ENCODE measurements around the gene SKI.
"Not testable (repeated sequence)": the region's sequence is repeated elsewhere in the genome, so short reads cannot be mapped to it uniquely, and the experiment has no call there.

The SKI gene

DNA sequence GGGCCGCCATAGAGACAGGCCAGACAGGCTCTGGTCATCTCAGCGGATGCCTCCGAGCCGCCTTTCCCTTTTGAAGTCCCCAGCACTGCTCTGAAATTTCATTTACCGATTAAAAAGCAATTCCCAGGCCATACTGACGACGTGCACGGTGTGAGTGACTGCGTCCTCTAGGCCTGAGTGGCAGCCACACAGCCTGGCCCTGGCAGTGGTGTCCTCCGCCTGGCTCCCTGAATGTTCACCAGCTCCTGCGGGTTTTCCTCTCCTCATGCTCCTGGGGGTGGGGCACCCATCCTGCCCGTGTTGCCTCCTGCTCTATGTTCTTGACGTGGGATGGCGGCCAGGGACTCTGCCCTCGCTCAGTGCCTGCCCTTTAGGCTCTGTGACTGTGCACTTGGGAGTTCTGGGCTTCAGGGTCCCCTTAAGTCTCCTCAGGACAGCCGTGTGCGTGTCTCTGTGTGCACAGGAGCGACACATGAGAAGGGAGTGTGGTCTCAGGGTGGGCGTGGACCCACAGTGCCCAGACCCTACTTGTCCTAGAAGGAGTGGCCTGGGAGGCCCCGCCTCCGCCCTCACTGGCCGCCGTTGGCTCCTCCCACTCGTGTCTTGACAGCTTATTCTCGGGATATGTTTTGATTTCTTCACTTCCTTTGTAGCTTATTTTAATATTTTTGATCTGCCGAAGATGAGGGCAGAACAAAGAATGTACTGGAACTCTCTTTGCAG is 3.6 kb downstream of the SKI start:
- DNase-seq, result no peak

DNA sequence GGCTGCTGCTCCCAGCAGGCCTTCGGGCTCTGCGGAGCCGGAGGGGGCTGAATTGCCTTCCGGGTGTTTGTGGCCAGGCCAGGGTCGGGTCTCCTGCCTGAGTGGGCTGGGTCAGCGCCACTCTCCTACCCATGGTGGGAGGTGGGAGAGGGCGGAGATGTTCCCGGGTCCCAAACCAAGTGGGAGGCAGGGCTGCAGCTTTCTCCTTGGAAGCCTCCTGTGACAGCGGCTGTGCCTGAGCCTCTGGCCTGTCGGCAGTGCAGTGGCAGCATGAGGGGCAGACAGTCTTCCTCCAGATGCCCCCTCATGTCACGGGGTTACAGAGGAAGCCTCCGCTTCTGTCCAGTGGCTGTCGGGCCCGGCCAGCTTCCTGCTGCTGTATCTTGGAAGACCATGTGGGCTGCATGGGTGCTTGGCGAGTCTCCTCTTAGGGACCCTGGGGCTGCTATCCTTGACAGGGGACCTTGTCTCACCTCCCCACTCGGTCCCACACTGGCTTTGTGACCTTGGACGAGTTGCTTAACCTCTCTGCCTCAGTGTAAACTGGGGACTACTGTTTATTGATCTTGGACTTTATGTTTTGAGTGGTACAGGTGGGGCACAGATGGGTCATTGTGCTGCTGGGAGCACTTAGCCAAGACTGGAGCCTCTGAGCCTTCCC is 4.3 kb downstream of the SKI start:
- no peak for DNase-seq

DNA sequence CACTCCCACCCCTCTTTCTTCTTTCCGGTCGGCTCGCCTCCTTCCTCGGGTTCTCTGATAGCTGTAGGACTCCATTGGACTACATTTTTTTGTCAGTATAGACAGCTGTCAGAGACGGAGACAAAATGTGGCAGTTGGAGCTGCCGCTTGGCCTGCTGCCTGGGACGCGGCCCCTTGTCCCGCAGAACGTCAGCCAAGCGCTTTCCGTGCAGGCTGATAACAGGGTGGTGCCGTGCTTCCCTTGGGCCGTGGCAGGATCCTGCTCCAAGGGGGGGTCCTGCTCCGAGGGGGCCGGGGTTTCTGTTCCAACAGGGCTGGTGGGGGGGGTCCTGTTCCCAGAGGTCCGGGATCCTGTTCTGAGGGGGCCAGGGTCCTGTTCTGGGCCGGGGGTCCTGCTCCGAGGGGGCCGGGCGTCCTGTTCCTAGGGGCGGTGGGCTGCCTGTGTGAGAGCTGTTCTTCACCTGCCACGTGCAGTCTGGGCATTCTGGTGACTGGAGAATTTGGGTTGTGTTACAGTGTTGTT is 4.9 kb downstream of the SKI start:
- peak; percentile 76 for DNase-seq

DNA sequence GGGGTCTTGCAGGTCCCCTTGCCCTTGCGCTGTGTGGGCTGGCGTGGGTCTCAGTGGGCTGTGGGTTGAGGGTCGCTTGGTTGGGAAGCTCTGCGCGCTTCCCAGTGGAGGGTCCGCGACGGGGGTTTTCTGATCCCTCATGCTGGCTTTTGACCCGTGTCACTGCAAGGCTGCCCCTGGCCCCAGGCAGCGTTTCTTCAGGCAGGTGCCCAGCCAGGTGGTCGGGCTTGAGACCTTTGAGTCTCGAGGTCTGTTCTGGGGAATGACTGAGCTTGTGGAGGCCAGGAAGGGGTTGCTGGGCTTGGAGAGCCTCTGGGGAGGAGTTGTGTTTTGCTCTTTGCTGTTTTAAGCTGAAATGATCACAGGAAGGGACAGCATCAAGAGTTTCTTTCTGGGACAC is 5.3 kb downstream of the SKI start:
- no peak for DNase-seq

DNA sequence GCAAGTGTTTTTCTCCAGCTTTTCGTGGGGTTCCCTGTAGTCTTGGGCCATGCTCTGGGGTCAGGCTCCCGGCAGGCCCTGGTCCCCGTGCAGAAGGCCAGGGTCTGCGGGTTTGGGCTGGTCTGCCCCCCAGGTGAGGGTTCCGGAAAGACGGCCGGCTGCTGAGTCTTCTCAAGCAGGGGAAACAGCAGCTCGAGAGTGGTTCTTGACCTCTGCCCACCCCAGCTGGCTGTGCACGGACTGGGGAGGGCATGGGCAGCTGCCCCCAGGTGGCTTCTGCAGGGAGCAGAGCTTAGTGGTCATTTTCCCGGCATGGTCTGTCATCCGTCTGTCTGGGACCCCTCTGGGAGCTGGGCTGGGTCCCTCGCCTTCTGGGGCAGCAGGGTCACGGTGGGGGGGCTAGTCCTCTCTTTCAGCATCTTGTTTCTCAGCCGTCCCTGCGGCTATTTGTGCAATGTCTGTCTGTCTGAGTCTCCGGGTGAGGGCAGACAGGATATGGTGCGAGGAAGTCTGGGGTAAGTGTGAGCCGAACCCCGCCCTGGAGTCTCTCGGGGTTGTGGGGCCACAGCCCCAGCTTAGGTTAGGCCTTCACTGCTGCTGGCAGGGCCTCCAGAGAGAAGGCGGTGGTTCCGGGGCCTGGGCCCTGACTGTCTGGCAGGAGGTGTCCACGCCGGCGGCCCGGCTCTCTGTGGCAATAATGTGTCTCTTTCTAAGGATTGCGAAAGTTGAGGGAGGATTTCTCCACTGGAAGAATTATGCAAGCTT is 6.1 kb downstream of the SKI start:
- no peak for DNase-seq

DNA sequence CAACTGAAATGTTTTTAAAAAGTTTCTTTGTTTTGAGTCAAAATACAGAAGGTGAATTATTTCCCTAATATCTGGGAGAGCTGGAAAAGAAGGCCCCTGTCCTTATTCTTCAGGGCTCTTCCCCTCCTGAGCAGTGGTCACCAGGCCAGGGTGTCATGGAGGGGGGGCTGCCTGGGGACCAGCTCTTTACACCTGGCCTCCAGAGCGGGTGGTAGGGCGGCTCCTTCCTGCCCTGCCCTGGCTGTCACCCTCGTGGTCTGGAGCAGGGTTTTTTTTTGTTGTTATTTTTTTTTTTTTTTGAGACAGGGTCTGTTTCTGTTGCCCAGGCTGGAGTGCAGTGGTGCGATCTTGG is 6.6 kb downstream of the SKI start:
- no peak for DNase-seq

DNA sequence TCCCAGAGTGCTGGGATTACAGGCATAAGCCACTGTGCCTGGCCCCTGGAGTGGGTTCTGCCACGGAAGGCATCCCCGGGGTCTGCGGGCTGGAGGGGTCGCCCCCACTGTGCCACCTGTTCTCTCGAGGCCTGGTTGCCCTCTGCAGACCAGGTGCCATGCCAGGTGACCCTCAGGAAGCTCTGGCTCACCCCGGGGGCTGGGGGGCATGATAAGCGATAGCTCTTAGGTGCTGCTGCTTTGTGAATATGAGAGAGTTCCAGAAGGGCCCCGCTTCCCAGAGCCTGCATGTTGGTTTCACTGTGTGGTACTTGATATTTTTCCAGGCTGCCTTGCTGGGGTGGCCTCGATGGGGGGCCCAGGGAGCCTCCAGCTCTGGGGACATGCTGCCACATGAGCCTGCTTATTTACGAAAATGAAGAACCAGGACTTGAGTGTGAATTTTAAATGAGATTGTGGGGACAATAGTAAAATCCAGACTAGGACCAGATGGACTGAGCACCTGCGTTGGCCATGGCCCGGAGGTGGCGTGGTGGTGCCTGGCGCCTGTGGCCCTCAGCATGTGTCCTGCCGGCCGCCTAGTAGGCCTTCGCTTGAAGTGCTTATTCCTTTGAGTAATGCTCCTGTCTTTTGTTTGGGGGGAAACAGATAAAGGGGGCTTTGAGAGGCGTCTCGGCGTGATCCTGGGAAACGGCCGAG is 7.3 kb downstream of the SKI start:
- DNase-seq, result no peak

DNA sequence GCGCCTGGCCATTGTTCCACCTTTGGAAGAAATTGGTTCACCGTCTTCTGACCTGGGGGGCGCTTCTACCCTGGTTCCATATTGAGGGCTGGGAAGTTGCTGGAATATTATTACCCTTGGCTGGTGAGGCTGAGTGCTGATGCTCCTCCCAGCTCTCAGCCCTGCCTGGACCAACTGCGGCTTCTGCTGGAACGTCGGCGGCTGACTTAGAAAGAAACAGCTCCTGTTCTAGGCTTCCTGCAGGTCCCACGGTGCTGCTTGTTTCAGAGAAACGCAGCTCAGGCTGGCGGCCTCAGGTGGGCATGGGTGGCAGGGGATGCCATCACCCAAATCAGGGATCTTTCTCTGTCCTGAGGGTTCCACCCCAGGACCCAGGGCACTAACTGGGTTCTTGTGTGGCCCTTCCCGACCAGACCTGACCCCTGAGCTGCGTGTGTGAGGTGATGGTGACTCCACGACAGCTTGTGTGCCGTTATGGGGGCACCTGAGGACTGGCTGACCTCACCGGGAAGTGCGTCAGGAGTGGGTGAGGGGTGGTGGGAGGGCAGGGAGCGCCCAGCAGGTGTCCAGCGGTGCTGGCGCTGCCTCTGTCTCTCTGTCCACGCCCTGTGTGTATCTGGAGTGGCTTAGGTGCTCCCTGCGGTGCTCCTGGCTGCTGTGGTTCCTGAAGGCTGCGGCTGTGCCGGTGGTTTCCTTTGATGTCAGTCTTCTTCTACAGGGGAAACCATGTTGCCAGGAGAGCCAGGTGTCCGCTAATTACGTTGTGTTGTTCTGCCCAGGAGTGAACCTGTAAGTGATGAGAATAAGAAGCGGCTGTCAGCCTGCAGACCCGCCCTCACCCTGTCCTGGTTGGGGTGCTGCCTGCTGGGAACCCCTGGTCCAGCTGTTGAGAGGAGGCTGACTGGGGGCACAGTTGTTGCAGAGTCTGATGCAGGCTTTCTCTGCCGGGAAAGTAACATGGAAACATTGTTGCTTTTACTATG is 8.9 kb downstream of the SKI start:
- peak; percentile 38 for DNase-seq

DNA sequence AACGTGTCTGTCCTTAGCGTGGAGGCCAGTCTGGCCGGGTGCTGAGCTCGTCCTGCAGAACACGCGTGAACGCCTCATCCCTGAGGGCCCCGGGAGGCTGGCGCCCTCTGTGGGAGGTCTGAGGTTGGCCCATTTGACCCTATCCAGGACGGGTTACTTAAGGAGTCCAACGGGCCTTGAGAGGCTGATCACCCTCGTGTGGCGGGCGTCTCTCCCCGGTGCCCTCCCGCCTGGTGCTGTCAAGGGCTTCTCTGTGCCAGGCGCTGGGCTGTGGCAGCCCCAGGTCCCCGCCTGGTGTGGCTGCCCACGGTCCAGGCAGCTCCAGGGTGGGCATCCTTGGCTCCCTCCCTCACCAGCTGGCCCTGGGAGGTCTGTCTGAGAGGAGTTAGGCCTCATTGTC is 9.7 kb downstream of the SKI start:
- no peak for DNase-seq

DNA sequence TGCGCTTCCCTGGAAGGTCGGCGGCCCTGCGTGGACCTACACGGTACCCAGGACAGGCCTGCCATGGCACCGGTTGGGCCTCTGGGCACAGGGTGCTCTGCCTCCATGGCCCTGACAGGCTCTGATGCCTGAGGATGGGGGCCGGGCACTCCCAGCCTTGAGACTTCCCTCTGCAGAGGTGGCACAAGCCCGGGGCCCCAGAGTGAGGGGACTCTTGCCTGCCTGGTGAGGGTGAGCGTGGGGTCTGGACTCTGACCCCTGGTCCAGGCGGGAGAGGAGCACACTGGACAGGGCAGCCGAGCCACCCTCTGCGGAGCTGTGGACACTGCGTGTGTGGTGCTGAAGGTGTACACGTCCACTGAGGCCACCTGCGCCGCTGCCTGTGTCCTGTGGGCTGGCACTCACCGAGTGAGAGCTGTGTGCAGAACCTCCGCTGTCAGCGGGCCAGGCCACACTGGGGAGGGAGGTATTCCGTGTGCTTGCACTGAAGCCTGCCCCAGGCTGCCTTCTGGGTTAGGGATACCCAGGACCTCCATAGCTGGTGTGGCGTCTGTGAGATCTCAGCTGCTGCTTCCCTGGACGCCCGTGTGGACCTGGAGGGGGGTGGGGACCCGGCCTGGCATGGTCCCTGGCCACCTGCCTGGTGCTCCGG is 10.4 kb downstream of the SKI start:
- no peak for DNase-seq

DNA sequence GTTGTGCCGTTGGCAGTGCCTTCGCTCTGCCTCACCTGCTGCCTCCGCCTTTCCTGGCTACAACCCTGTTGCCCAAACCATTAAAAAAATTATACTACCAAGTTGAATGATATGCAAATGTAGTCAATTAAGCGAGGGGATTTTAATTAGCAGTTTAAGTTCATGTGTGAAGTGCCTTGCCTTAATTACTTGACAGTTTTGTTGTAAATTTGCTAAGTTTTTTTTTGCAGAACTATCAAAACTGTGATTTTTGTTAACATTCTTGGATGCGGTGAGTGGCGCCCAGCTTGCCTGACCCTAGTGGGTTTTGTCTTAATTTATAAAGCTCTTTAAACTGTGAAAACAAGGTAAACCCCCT is 10.9 kb downstream of the SKI start:
- DNase-seq, result no peak

DNA sequence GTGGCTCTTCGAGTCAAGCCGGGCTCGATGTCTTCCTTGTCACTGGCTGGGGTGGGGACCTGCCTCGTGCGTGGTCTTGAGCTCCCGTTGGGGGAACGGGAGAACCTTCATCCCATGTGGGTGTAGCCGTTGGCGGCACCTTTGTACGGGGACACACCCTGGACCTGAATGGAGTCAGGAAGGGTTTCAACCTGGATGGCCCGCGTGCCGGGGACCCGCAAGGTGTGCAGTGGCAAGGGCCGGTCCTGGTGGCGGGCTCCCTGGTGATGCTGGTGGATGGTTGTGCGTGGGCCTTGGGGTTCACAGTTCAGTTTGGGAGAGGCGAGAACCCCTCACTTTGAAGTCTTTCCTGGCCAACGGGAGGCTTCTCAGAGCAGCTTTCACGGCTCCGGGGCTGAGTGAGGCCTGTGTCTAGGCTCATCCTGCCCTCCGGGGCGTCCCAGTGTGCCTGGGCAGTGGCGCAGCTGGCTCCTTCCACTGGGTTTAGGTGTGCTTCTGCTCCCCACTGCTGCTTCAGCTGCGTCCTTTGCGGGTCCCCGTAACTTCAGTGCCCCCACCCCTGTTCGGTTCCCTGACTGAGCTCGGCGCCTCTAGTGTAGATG is 11.4 kb downstream of the SKI start:
- DNase-seq, result no peak

DNA sequence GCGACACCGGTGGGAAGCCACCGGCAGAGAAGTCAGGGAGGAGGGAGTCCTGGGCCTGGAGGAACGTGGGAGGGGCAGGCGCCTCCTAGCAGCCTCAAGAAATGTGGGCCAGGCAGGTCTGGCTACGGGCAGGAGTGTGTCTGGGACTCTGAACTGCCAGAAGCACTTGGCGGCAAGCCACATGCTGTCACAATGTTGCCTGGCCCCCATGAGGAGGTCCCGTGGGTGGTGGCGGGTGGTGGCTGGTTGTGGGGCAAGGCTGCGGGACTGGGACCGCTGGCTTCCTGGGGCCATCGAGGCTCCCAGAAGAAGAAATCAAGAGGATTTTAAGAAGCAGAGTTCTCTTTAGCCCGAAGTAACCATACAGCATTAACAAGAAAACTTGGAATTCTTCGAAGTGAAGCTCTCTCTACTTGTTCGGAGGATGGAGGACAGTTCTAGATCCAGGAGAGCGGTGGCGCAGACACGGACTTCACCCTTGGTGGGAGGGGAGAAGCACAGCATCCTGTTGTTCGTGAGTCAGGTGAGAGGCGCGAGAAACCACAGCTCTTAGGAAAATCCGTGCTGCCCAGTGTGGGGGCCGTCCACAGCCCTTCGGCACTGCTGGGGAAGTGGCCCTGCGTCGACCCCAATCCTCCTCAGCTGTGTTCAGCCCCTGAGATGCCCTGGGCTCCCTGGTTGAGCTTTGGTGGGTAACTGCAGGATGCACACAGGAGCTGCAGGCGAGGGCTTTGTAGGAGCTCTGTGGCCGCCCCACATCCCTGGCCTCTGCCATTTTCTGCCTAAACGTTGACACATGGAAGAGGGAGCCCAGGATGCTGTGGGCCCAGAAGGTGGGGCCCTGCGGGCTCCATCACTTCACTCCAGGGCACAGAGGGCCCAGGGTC is 12.4 kb downstream of the SKI start:
- no peak for DNase-seq

DNA sequence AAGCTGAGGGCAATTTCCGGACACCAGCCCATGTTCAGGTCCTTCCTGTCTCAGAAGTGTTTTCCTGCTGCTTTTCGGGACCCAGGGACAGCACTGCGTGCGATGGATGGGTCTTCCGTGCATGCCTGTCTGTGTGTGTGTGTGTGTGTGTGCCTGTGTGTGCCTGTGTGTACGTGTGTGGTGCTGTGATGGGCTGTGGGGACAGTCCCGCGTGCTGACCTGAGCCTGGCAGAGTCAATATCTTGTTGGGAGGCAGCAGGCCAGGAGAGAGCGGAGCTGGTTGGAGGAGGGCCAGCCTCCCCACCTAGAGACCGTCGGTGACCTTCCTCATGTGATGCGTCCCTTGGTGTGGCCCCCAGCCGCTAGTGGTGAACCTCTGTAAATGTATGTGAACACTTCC is 13.7 kb downstream of the SKI start:
- DNase-seq, result no peak

DNA sequence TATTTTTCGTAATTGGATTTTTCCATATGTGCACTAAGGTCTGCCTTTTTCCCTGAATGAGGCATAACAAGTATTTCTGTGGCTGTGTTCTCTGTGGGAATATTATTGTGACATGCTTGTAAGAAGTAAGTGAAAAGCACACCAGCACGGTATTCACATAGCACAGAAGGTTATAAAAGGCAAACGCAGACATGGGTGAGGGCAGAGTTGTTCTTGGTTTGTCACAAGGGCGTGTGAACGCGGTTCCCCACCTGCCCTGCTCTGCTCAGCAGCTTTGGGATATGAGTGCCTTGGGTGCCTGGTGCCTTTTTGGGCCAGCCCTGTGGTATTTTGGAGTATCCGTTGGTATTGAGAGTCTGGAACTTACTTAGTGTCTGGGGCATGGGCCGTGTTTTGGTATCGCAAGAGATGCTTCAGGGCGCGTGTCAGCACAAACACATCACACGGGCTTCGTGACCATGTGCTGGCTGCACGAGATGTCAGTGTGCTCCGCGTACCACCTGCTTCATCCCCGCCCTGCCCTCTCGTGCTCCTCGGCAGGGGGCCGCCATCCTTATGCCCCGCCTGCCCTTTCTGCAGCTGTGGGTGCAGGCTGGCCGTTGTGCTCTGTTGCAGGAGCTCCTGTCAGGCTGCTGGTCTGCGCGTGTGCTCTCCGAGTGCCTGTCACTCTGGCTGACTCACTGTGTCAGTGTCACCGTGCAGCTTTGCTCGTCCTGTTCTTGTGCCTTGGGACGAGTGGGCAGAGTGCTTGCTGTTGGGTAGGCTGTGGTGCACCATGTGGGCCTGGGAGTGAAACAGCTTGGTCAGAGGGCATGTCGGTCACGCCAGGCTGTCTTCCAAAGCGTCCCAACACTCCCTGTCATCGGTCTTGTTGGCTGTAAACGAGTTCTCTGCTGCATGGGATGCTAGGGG is 15.0 kb downstream of the SKI start:
- DNase-seq, result no peak

DNA sequence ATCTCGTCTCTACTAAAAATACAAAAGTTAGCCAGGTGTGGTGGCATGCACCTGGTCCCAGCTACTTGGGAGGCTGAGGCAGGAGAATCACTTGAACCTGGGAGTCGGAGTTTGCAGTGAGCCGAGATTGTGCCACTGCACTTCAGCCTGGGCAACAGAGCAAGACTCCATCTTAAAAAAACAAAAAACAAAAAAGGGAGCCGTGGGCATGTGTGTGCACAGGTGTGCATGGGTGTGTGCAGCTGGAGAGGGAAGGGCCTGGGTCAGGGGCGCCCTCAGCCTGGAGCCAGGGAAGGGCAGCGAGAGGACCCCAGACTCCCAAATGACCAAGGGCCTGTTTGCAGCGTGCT is 18.9 kb downstream of the SKI start:
- DNase-seq, result not testable (repeated sequence)

DNA sequence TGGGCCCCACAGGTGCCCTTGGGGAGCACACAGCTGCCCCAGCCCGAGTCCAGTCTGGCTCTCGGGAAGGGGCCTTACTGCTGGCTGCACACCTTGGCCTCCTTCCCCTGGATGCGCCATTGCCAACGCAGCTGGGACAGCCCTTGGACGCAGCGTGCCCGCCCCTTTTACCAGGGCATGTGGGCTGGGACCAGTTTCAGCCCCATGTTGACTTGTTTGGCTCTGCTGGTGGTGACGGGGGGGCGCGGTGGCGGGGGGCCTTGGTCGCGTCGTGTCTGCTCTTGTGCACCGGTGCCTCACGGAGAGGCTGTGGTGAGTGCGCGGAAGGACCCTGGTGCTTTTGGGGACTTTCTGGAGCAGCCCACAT is 19.6 kb downstream of the SKI start:
- no peak for DNase-seq

DNA sequence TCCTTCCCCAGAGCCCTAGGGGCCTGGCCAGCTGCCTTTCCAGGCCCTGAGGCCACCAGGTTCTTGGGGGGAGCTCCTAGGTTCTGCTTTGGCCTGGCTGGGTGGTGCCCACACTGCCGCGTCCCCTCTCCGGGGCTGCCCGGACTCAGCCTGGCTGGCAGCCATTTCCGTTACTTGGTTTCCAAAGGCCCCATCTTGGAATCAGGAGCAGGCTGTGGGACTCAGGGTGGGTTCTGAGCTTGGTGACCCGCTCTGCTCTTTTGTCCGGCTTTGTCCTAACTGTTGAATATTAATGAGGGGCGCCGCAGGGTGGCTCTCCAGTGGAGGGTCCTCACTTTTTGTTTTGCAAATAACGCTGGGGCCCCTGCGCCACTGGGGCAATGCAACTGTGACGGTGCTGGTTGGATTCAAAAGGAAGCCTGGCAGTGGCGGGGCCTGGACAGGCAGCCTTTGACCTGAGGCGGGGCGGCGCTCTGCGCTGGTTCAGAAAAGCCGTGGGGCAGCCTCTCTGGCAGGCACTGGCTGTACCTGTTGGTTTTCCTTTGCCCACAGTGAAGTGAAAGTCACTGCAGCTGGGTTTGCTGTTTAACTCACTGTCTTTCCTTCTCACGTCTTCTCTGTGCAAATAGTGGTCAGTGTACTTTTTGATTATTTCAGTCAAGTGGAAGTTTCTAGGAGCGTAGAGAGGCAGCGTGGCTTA is 20.2 kb downstream of the SKI start:
- DNase-seq, result no peak
